IMR-90 (cell line): ENCODE data around the gene NUBP2. TPM values are rescaled to one million over a fixed set of nuclear protein-coding genes. Genes with fewer than 3 reads are reported as not detected.

Source experiments
- ATAC-seq: fragments of 200-7000 bp; cut with Tn5 transposase; 2 replicates; pipeline ENCODE4 v1.9.1; 2020; ENCODE audit warnings: low read depth, mild to moderate bottlenecking, moderate library complexity
- BruUV-seq: library from RNA; stranded (reverse); fragments of 400-500 nt; replicated peaks from 2 replicates; lab custom pipeline; 2021; lab: Mats Ljungman, UMichigan
- CTCF ChIA-PET: fragments of 300-600 bp; formaldehyde crosslinking; extraction: SDS; loops from one replicate; lab custom pipeline; 2021; ENCODE audit warnings: antibody characterized with exemption; lab: Yijun Ruan, JAX
- POLR2A ChIA-PET: fragments of 300-600 bp; sonication (Branson Sonifier 250); formaldehyde crosslinking; loops from one replicate; lab custom pipeline; 2022; ENCODE audit warnings: antibody characterized with exemption; ENCODE audit not compliant: unreplicated experiment; lab: Charles Lee
- DNase-seq: peaks from one replicate; pipeline ENCODE4 v3.0.0; 2013
- H2AFZ ChIP-seq: replicated peaks from 2 replicates; pipeline ENCODE3; 2013; ENCODE audit warnings: low read length, mild to moderate bottlenecking; ENCODE audit not compliant: poor library complexity
- H2AK5ac ChIP-seq: 2 replicates; pipeline ENCODE4 v1.6.1; 2013; ENCODE audit warnings: low read depth, low read length, inconsistent platforms
- H2AK9ac ChIP-seq: replicated peaks from 2 replicates; pipeline ENCODE3; 2013; ENCODE audit warnings: mild to moderate bottlenecking, low read depth, low read length, moderate library complexity; ENCODE audit not compliant: poor library complexity
- H2BK120ac ChIP-seq: 2 replicates; pipeline ENCODE4 v1.6.1; 2013; ENCODE audit warnings: low read depth, low read length, inconsistent platforms
- H2BK15ac ChIP-seq: 3 replicates; pipeline ENCODE4 v1.6.1; 2013; ENCODE audit warnings: low read depth, low read length, inconsistent platforms
- H2BK20ac ChIP-seq: 2 replicates; pipeline ENCODE4 v1.6.1; 2013; ENCODE audit warnings: low read depth, mild to moderate bottlenecking, inconsistent platforms, low read length, moderate library complexity
- H2BK5ac ChIP-seq: 2 replicates; pipeline ENCODE4 v1.6.1; 2013; ENCODE audit warnings: mild to moderate bottlenecking, low read depth, low read length, inconsistent platforms; ENCODE audit not compliant: poor library complexity, severe bottlenecking
- H3K14ac ChIP-seq: replicated peaks from 2 replicates; pipeline ENCODE4 v1.6.1; 2013; ENCODE audit warnings: low read depth, low read length, inconsistent platforms
- H3K18ac ChIP-seq: 2 replicates; pipeline ENCODE4 v1.6.1; 2013; ENCODE audit warnings: low read depth, low read length, control low read depth
- H3K23ac ChIP-seq: 2 replicates; pipeline ENCODE4 v1.6.1; 2013; ENCODE audit warnings: low read depth, low read length, inconsistent platforms
- H3K27ac ChIP-seq: 2 replicates; pipeline ENCODE4 v1.5.1; 2013; ENCODE audit warnings: mild to moderate bottlenecking, control low read depth, low read length; ENCODE audit not compliant: insufficient read depth
- H3K27me3 ChIP-seq: 2 replicates; pipeline ENCODE4 v1.6.1; 2013; ENCODE audit warnings: low read length; ENCODE audit not compliant: control insufficient read depth, insufficient read depth
- H3K36me3 ChIP-seq: 2 replicates; pipeline ENCODE4 v1.6.1; 2013; ENCODE audit warnings: low read length, mixed read lengths; ENCODE audit not compliant: control insufficient read depth, insufficient read depth
- H3K4ac ChIP-seq: 2 replicates; pipeline ENCODE4 v1.6.1; 2013; ENCODE audit warnings: low read depth, low read length, inconsistent platforms
- H3K4me1 ChIP-seq: 2 replicates; pipeline ENCODE4 v1.6.1; 2013; ENCODE audit warnings: low read length, mixed read lengths; ENCODE audit not compliant: control insufficient read depth, insufficient read depth
- H3K4me2 ChIP-seq: 2 replicates; pipeline ENCODE4 v1.6.1; 2013; ENCODE audit warnings: low read depth, mild to moderate bottlenecking, control low read depth, low read length, moderate library complexity
- H3K4me3 ChIP-seq: 2 replicates; pipeline ENCODE4 v1.5.1; 2013; ENCODE audit warnings: low read depth, mild to moderate bottlenecking, control low read depth, low read length, moderate library complexity; ENCODE audit not compliant: insufficient read depth
- H3K56ac ChIP-seq: 2 replicates; pipeline ENCODE4 v1.6.1; 2013; ENCODE audit warnings: low read length, inconsistent platforms; ENCODE audit not compliant: insufficient read depth; ENCODE audit errors: extremely low read depth
- H3K79me1 ChIP-seq, 2 experiments: 2 replicates each; pipeline ENCODE4 v1.6.1; 2013; ENCODE audit warnings: low read length in 2 of 2, inconsistent platforms in 1 of 2, low read depth in 1 of 2
- H3K9ac ChIP-seq: 2 replicates; pipeline ENCODE4 v1.6.1; 2013; ENCODE audit warnings: low read depth, low read length, control low read depth
- H3K9me1 ChIP-seq: 2 replicates; pipeline ENCODE4 v1.6.1; 2013; ENCODE audit warnings: low read length, inconsistent platforms; ENCODE audit not compliant: insufficient read depth
- H3K9me3 ChIP-seq: 2 replicates; pipeline ENCODE4 v1.6.1; 2013; ENCODE audit warnings: low read length; ENCODE audit not compliant: control insufficient read depth, insufficient read depth
- H4K20me1 ChIP-seq: 2 replicates; pipeline ENCODE4 v1.6.1; 2013; ENCODE audit warnings: low read length, inconsistent platforms; ENCODE audit not compliant: insufficient read depth
- H4K5ac ChIP-seq: 2 replicates; pipeline ENCODE4 v1.6.1; 2013; ENCODE audit warnings: mild to moderate bottlenecking, low read depth, low read length, control low read depth
- H4K8ac ChIP-seq, 2 experiments: 2 replicates each; pipeline ENCODE4 v1.6.1; 2013; ENCODE audit warnings: low read depth in 2 of 2, low read length in 2 of 2, control low read depth in 1 of 2, inconsistent platforms in 1 of 2
- H4K91ac ChIP-seq: 2 replicates; pipeline ENCODE4 v1.6.1; 2013; ENCODE audit warnings: low read depth, low read length, inconsistent platforms; ENCODE audit not compliant: insufficient read depth
- BHLHE40 ChIP-seq: fragments of 150-350 bp; IDR thresholded peaks from 2 replicates; pipeline ENCODE4 v1.6.1; 2016; ENCODE audit warnings: mild to moderate bottlenecking, low read depth, low read length
- CEBPB ChIP-seq: IDR thresholded peaks from 2 replicates; pipeline ENCODE4 v1.6.1; 2012; ENCODE audit warnings: low read depth, low read length, improper control_type of control experiment
- CHD1 ChIP-seq: IDR thresholded peaks from 2 replicates; pipeline ENCODE4 v1.6.1; 2012; ENCODE audit warnings: low read depth, low read length, improper control_type of control experiment
- CTCF ChIP-seq: conservative IDR thresholded peaks from 2 replicates; pipeline ENCODE4 v1.5.1; 2012; ENCODE audit warnings: mild to moderate bottlenecking, low read depth, low read length, improper control_type of control experiment
- ELK1 ChIP-seq: fragments of 150-350 bp; IDR thresholded peaks from 2 replicates; pipeline ENCODE4 v1.6.1; 2016; ENCODE audit warnings: low read depth, mild to moderate bottlenecking, low read length, moderate library complexity, borderline replicate concordance
- FOS ChIP-seq: fragments of 150-350 bp; IDR thresholded peaks from 2 replicates; pipeline ENCODE4 v1.6.1; 2016; ENCODE audit warnings: low read depth, low read length
- MAFK ChIP-seq: IDR thresholded peaks from 2 replicates; pipeline ENCODE4 v1.6.1; 2012; ENCODE audit warnings: low read depth, low read length, improper control_type of control experiment
- MAZ ChIP-seq: IDR thresholded peaks from 2 replicates; pipeline ENCODE4 v1.6.1; 2012; ENCODE audit warnings: low read depth, mild to moderate bottlenecking, low read length, improper control_type of control experiment, moderate library complexity, borderline replicate concordance
- MXI1 ChIP-seq: IDR thresholded peaks from 2 replicates; pipeline ENCODE4 v1.6.1; 2012; ENCODE audit warnings: low read depth, mild to moderate bottlenecking, low read length, moderate library complexity, borderline replicate concordance
- NFE2L2 ChIP-seq: fragments of 150-350 bp; IDR thresholded peaks from 2 replicates; pipeline ENCODE4 v1.6.1; 2016; ENCODE audit warnings: low read depth, mild to moderate bottlenecking, low read length
- POLR2A ChIP-seq: IDR thresholded peaks from 2 replicates; pipeline ENCODE4 v1.6.1; 2012; ENCODE audit warnings: mild to moderate bottlenecking, low read depth, low read length
- RAD21 ChIP-seq: IDR thresholded peaks from 2 replicates; pipeline ENCODE4 v1.6.1; 2012; ENCODE audit warnings: low read length, improper control_type of control experiment
- RCOR1 ChIP-seq: IDR thresholded peaks from 2 replicates; pipeline ENCODE4 v1.6.1; 2012; ENCODE audit warnings: mild to moderate bottlenecking, low read length, improper control_type of control experiment; ENCODE audit not compliant: insufficient replicate concordance
- RFX5 ChIP-seq: IDR thresholded peaks from 2 replicates; pipeline ENCODE4 v1.8.0; 2012; ENCODE audit warnings: low read depth, mild to moderate bottlenecking, low read length, moderate library complexity
- SMC3 ChIP-seq: fragments of 150-350 bp; IDR thresholded peaks from 2 replicates; pipeline ENCODE4 v1.6.1; 2016; ENCODE audit warnings: low read depth, mild to moderate bottlenecking, antibody characterized with exemption, low read length, moderate library complexity
- USF2 ChIP-seq: fragments of 150-350 bp; IDR thresholded peaks from 2 replicates; pipeline ENCODE4 v1.6.1; 2017; ENCODE audit warnings: mild to moderate bottlenecking, antibody characterized with exemption, low read length, low read depth
- WGBS, 2 experiments: methylation state at CpG; one replicate each; pipeline versions ENCODE4 v1.1.5 to v1.1.7; 2013; ENCODE audit warnings: missing lambda C conversion rate in 2 of 2; ENCODE audit not compliant: insufficient read length in 1 of 2; ENCODE audit errors: extremely low coverage in 2 of 2; 5-methylcytosine and 5-hydroxymethylcytosine counted together
- dilution Hi-C: fragments of 300-500 bp; cut with HindIII; formaldehyde crosslinking; loops from one replicate; pipeline ENCODE4 v1.14.3; 2018; ENCODE audit warnings: low sequenced_read_pairs; ENCODE audit not compliant: unreplicated experiment
- in situ Hi-C: fragments of 300-500 bp; cut with MboI; formaldehyde crosslinking; loops from 3 replicates; pipeline ENCODE4 v1.14.3; 2019; ENCODE audit warnings: low sequenced_read_pairs, inconsistent platforms, mixed read lengths
- intact Hi-C: fragments of 100-400 bp; cut with micrococcal nuclease; formaldehyde crosslinking; loops from 2 replicates; pipeline ENCODE4 v1.10.0; 2022
- polyA plus RNA-seq, 3 experiments: library from polyadenylated mRNA; depleted of rRNA; stranded (reverse); fragments of >200 nt; gene quantifications; 2 replicates each; pipeline ENCODE4 v1.2.3, GENCODE V29; 2012; ENCODE audit warnings: low replicate concordance in 1 of 3
- total RNA-seq: library from RNA; depleted of rRNA; stranded (reverse); fragments of >200 nt; gene quantifications from 2 replicates; pipeline ENCODE4 v1.2.3, GENCODE V29; 2012

Gene NUBP2
- total and polyA plus RNA-seq, 2 of the 4 experiments (the other 2 are of a cell fraction): 62.6 to 131 TPM

- H2BK20ac ChIP-seq: no peak overlapping the region
- H3K36me3 ChIP-seq: peaks cover 60% of the 10 kb centered on the region
- ChIA-PET CTCF (no interaction called here), POLR2A (no interaction called here)
- H2AFZ ChIP-seq: no peak overlapping the region
- H2BK120ac ChIP-seq: no peak overlapping the region
- H3K4ac ChIP-seq: no peak overlapping the region
- H3K9me1 ChIP-seq: peaks cover 6% of the 10 kb centered on the region; the same call in 1 of the 2 replicates
- no peak overlapping the region for H3K18ac ChIP-seq
- H4K91ac ChIP-seq: no peak overlapping the region
- WGBS, 2 experiments: 97% methylated on average over 14 of the region's 16 CpGs; no CpG with 5 or more reads in 1 of the 2 experiments
- peaks cover 4% of the 10 kb centered on the region; the same call in 1 of the 2 replicates for H4K20me1 ChIP-seq
- H3K56ac ChIP-seq: no peak overlapping the region
- intact Hi-C loops: no loop called here
- H2BK15ac ChIP-seq: no peak overlapping the region
- DNase-seq: no peak
- no TSS peak for BruUV-seq
- no peak overlapping the region for H3K23ac ChIP-seq
- no peaks in the 10 kb centered on the region for H3K4me1 ChIP-seq
- no peak overlapping the region for H4K8ac ChIP-seq
- dilution Hi-C loops: no loop called here
- no peak overlapping the region for H2AK9ac ChIP-seq
- no peak overlapping the region for H4K5ac ChIP-seq
- H3K9ac ChIP-seq: no peak overlapping the region
- no peaks in the 10 kb centered on the region for H3K27me3 ChIP-seq
- no peak overlapping the region for H3K14ac ChIP-seq
- in situ Hi-C loops: no loop called here
- H2AK5ac ChIP-seq: no peak overlapping the region
- peaks cover 15 to 30% of the 10 kb centered on the region in 2 experiments; a peak in 2 of 4 replicates for H3K79me1 ChIP-seq
- TF ChIP-seq RFX5 (no peak), FOS (no peak), BHLHE40 (no peak), MAZ (no peak), NFE2L2 (no peak), CTCF (no peak), RCOR1 (no peak), ELK1 (no peak), USF2 (no peak), POLR2A (no peak), MAFK (no peak), RAD21 (no peak), SMC3 (no peak), MXI1 (no peak), CHD1 (no peak), CEBPB (no peak)
- H2BK5ac ChIP-seq: no peak overlapping the region
- H3K9me3 ChIP-seq: no peaks in the 10 kb centered on the region
- no peak overlapping the region for H3K4me3 ChIP-seq
- no peak overlapping the region for H3K27ac ChIP-seq
- no peak for ATAC-seq
- no peak overlapping the region for H3K4me2 ChIP-seq
These were observed 30.8 kb upstream of the NUBP2 start for GRCh38 chr16:1751946-1752345.
